A549 (cell line): ENCODE measurements around the gene ETF1. TPM values are rescaled to one million over a fixed set of nuclear protein-coding genes. Genes with fewer than 3 reads are reported as not detected.

ENCODE experiments used
- ATAC-seq, 2 experiments: fragments of 200-7000 bp in 1 of 2; fragments of >200 bp in 1 of 2; cut with Nextera tagmentation in 1 of 2; cut with Tn5 transposase in 1 of 2; 3 replicates each; pipeline versions ENCODE4 v1.8.0 to v1.9.1; 2018 to 2020; ENCODE audit warnings: mild to moderate bottlenecking in 1 of 2, moderate library complexity in 1 of 2
- CTCF ChIA-PET: fragments of 300-600 bp; sonication (Branson Sonifier 250); formaldehyde crosslinking; extraction: SDS; loops from one replicate; lab custom pipeline; 2021; ENCODE audit warnings: antibody characterized with exemption, inconsistent platforms; lab: Yijun Ruan, JAX
- POLR2A ChIA-PET: fragments of 350-600 bp; formaldehyde crosslinking; extraction: SDS; loops from one replicate; lab custom pipeline; 2021; ENCODE audit warnings: antibody characterized with exemption, inconsistent platforms; lab: Yijun Ruan, JAX
- DNase-seq, 2 experiments: peaks; one replicate each; pipeline versions ENCODE4 v3.0.0 to v3.0.0-alpha.2; 2011 to 2016; ENCODE audit warnings: low read depth in 1 of 2, low spot score in 1 of 2
- FAIRE-seq: peaks from 2 replicates; lab custom pipeline; 2011; peaks lifted over from hg19 to GRCh38; lab: Jason Lieb, UNC
- H3K27ac ChIP-seq, 2 experiments: fragments of >200 bp; sonication (Bioruptor Twin); formaldehyde crosslinking; 3 replicates each; pipeline ENCODE4 v1.5.1; 2016 to 2017
- H3K4me1 ChIP-seq: fragments of >200 bp; sonication (Bioruptor Twin); formaldehyde crosslinking; 3 replicates; pipeline ENCODE4 v1.6.1; 2016
- H3K4me2 ChIP-seq: fragments of >200 bp; sonication (Bioruptor Twin); formaldehyde crosslinking; 3 replicates; pipeline ENCODE4 v1.6.1; 2016
- H3K4me3 ChIP-seq: fragments of >200 bp; sonication (Bioruptor Twin); formaldehyde crosslinking; 3 replicates; pipeline ENCODE4 v1.5.1; 2016
- H3K9me3 ChIP-seq: fragments of >200 bp; sonication (Bioruptor Twin); formaldehyde crosslinking; 3 replicates; pipeline ENCODE4 v1.6.1; 2016
- BHLHE40 ChIP-seq: IDR thresholded peaks from 2 replicates; pipeline ENCODE4 v1.6.1; 2012; ENCODE audit warnings: low read depth, low read length, inconsistent platforms
- CHD2 ChIP-seq: fragments of 150-350 bp; IDR thresholded peaks from 2 replicates; pipeline ENCODE4 v1.6.1; 2014; ENCODE audit warnings: low read length; ENCODE audit not compliant: partially characterized antibody
- CTCF ChIP-seq: fragments of >200 bp; sonication (Bioruptor Twin); formaldehyde crosslinking; IDR thresholded peaks from 3 replicates; pipeline ENCODE4 v1.5.1; 2016
- EHMT2 ChIP-seq: fragments of 200-600 bp; sonication (generic); IDR thresholded peaks from 2 replicates; pipeline ENCODE4 v1.6.1; 2016; ENCODE audit warnings: antibody characterized with exemption, low read depth, mild to moderate bottlenecking, moderate library complexity
- ESRRA ChIP-seq: fragments of 150-350 bp; IDR thresholded peaks from 2 replicates; pipeline ENCODE4 v1.6.1; 2014; ENCODE audit warnings: mild to moderate bottlenecking, low read length, borderline replicate concordance
- FOSL2 ChIP-seq, 2 experiments: fragments of 450-650 bp in 1 of 2; fragments of >200 bp in 1 of 2; sonication (Bioruptor Twin) in 1 of 2; formaldehyde crosslinking; IDR thresholded peaks; 2 replicates each; pipeline versions ENCODE4 v1.5.0 to v1.6.1; 2016 to 2020; ENCODE audit warnings: mild to moderate bottlenecking in 1 of 2, moderate library complexity in 1 of 2
- FOXS1 ChIP-seq: fragments of 250-450 bp; sonication (Bioruptor Pico); IDR thresholded peaks from 2 replicates; pipeline ENCODE4 v1.5.0; 2020; ENCODE audit warnings: mild to moderate bottlenecking, moderate library complexity
- HDAC2 ChIP-seq: fragments of 200-600 bp; sonication (generic); IDR thresholded peaks from 2 replicates; pipeline ENCODE4 v1.6.1; 2016
- HES2 ChIP-seq: fragments of >200 bp; sonication (Bioruptor Twin); formaldehyde crosslinking; IDR thresholded peaks from 2 replicates; pipeline ENCODE4 v1.6.1; 2016
- HOXB13 ChIP-seq: fragments of 250-450 bp; sonication (Bioruptor Pico); IDR thresholded peaks from 2 replicates; pipeline ENCODE4 v1.5.0; 2020; ENCODE audit warnings: low read depth, mild to moderate bottlenecking, moderate library complexity
- HOXB5 ChIP-seq: fragments of 250-450 bp; sonication (Bioruptor Pico); IDR thresholded peaks from 2 replicates; pipeline ENCODE4 v1.5.0; 2020; ENCODE audit warnings: mild to moderate bottlenecking, moderate library complexity
- KDM5A ChIP-seq: fragments of 200-600 bp; sonication (generic); IDR thresholded peaks from 2 replicates; pipeline ENCODE4 v1.6.1; 2016; ENCODE audit warnings: antibody characterized with exemption, mild to moderate bottlenecking
- POLR2AphosphoS2 ChIP-seq: conservative IDR thresholded peaks from 2 replicates; pipeline ENCODE4 v1.6.1; 2012; ENCODE audit warnings: low read length, improper control_type of control experiment, inconsistent platforms
- RCOR1 ChIP-seq: fragments of 150-350 bp; IDR thresholded peaks from 2 replicates; pipeline ENCODE4 v1.6.1; 2014; ENCODE audit warnings: antibody characterized with exemption, low read length, low read depth
- REST ChIP-seq: fragments of 200-600 bp; sonication (generic); IDR thresholded peaks from 2 replicates; pipeline ENCODE4 v1.6.1; 2016; ENCODE audit warnings: antibody characterized with exemption, mild to moderate bottlenecking, moderate library complexity
- SMC3 ChIP-seq: fragments of >200 bp; sonication (Bioruptor Twin); formaldehyde crosslinking; IDR thresholded peaks from 3 replicates; pipeline ENCODE4 v1.6.1; 2018; ENCODE audit warnings: inconsistent platforms
- TFCP2L1 ChIP-seq: fragments of 250-450 bp; sonication (Bioruptor Pico); IDR thresholded peaks from 2 replicates; pipeline ENCODE4 v1.5.0; 2021; ENCODE audit warnings: mild to moderate bottlenecking
- ZFP36 ChIP-seq: fragments of 450-650 bp; IDR thresholded peaks from 2 replicates; pipeline ENCODE4 v1.6.1; 2014; ENCODE audit warnings: borderline replicate concordance; ENCODE audit not compliant: partially characterized antibody
- ZNF302 ChIP-seq: fragments of 250-450 bp; sonication (Bioruptor Pico); IDR thresholded peaks from 2 replicates; pipeline ENCODE4 v1.9.0; 2021; ENCODE audit warnings: inconsistent platforms, mild to moderate bottlenecking, moderate library complexity
- WGBS: methylation state at CpG from one replicate; pipeline ENCODE4 v1.1.6; 2017; ENCODE audit errors: missing lambda C conversion rate; 5-methylcytosine and 5-hydroxymethylcytosine counted together
- polyA plus RNA-seq, 4 experiments: library from polyadenylated mRNA; depleted of rRNA in 3 of 4; stranded (reverse); fragments of >200 nt; fragmentation: RNase III in 1 of 4; extraction: RNeasy Plus Mini Kit Qiagen cat#74134 plus additional on column Dnase treatment in 1 of 4; gene quantifications; 2 replicates in 3 of 4; 3 replicates in 1 of 4; pipeline ENCODE4 v1.2.3, GENCODE V29; 2011 to 2017
- TF ChIP-seq, protein P1 (sequence below): IDR thresholded peaks from 2 replicates; pipeline ENCODE4 v1.6.1; 2012
- TF ChIP-seq, protein P2 (sequence below): fragments of 250-450 bp; sonication (Bioruptor Pico); IDR thresholded peaks from 2 replicates; pipeline ENCODE4 v1.5.0; 2020; ENCODE audit warnings: low read depth, mild to moderate bottlenecking, moderate library complexity

The ETF1 gene
- polyA plus RNA-seq, 2 of the 4 experiments (the other 2 are of a cell fraction): 119 to 161 TPM

DNA sequence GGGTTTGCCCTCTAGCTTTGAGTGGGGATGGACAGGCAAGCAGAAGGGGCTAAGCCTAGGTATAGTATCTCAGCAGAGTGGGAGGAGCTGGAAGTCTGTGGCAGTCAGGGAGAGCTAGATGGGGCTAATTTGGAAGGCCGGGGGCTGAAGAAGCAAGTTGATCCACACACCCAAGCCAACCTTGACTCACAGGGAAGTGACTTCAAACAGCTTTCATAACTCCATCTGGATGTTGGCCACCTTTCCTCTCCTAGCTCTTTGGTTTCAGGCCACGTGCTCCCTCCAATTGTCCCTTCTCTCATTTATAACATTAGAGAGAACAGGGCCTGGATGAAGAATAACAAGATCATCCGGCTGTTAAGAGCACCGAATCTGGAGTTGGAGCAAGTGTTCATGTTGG lies 40.9 kb downstream of the ETF1 start (continued):
- TF ChIP-seq, protein P1, sequence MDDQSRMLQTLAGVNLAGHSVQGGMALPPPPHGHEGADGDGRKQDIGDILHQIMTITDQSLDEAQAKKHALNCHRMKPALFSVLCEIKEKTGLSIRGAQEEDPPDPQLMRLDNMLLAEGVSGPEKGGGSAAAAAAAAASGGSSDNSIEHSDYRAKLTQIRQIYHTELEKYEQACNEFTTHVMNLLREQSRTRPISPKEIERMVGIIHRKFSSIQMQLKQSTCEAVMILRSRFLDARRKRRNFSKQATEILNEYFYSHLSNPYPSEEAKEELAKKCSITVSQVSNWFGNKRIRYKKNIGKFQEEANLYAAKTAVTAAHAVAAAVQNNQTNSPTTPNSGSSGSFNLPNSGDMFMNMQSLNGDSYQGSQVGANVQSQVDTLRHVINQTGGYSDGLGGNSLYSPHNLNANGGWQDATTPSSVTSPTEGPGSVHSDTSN: no peak
- no peak for TF ChIP-seq TFCP2L1 (CRISPR knock-in tag)
- TF ChIP-seq ESRRA: no peak
- no peak for TF ChIP-seq CTCF
- no peak for TF ChIP-seq CHD2
- TF ChIP-seq ZFP36: no peak

DNA sequence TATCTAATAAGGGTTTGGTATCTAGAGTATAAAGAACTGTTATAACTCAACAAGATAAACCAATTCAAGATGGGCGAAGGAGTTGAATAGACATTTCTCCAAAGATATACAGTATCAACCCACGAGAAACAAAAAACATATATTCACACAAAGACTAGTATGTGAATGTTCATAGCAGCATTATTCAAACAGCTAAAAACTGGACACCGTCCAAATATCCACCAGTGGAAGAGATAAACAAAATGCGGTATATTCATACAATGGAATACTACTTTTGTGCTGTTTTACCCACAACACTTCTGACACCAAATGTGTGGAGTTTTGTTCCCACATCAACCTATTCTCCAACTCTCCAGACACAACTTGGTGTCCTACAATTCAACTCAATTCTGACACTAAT lies 44.7 kb downstream of the ETF1 start:
- no peak overlapping the region for H3K4me2 ChIP-seq
- CTCF ChIA-PET: interaction anchor here (10.6 to 15.2 kb wide), 2 partner anchors 37 to 50 kb away, joined by 199 to 203 read pairs; partner anchors contain the start of gene EGR1
- WGBS: 57% methylated on average over 4 of the region's 4 CpGs
- ATAC-seq (no peak), DNase-seq (no peak), FAIRE-seq (no peak)
- no peak overlapping the region for H3K4me3 ChIP-seq
- POLR2A ChIA-PET: no interaction called here
- no peaks in the 10 kb centered on the region for H3K9me3 ChIP-seq
- H3K27ac ChIP-seq: no peak overlapping the region
- no peaks in the 10 kb centered on the region for H3K4me1 ChIP-seq
- TF ChIP-seq TFCP2L1 (CRISPR knock-in tag) (no peak), SMC3 (no peak), FOSL2 (IDR thresholded peaks at IDR 0.05) (no peak), FOSL2 (CRISPR knock-in tag; IDR thresholded peaks at IDR 0.05) (no peak), RCOR1 (no peak), BHLHE40 (no peak), HOXB5 (CRISPR knock-in tag) (no peak), EHMT2 (no peak), HDAC2 (no peak), ZNF302 (CRISPR knock-in tag) (no peak), KDM5A (no peak), CTCF (no peak), REST (no peak), HES2 (no peak), FOXS1 (CRISPR knock-in tag) (no peak), POLR2AphosphoS2 (no peak), HOXB13 (CRISPR knock-in tag) (no peak)
- TF ChIP-seq, protein P2, sequence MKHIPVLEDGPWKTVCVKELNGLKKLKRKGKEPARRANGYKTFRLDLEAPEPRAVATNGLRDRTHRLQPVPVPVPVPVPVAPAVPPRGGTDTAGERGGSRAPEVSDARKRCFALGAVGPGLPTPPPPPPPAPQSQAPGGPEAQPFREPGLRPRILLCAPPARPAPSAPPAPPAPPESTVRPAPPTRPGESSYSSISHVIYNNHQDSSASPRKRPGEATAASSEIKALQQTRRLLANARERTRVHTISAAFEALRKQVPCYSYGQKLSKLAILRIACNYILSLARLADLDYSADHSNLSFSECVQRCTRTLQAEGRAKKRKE (CRISPR knock-in tag): no peak
